IMR-90 (cell line): Measurements from ENCODE around the gene RYR3. TPM values are rescaled to one million over a fixed set of nuclear protein-coding genes. Genes with fewer than 3 reads are reported as not detected.

Experiments used
- ATAC-seq: fragments of 200-7000 bp; cut with Tn5 transposase; 2 replicates; pipeline ENCODE4 v1.9.1; 2020; ENCODE audit warnings: low read depth, mild to moderate bottlenecking, moderate library complexity
- BruUV-seq: library from RNA; stranded (reverse); fragments of 400-500 nt; replicated peaks from 2 replicates; lab custom pipeline; 2021; lab: Mats Ljungman, UMichigan
- CTCF ChIA-PET: fragments of 300-600 bp; formaldehyde crosslinking; extraction: SDS; loops from one replicate; lab custom pipeline; 2021; ENCODE audit warnings: antibody characterized with exemption; lab: Yijun Ruan, JAX
- POLR2A ChIA-PET: fragments of 300-600 bp; sonication (Branson Sonifier 250); formaldehyde crosslinking; loops from one replicate; lab custom pipeline; 2022; ENCODE audit warnings: antibody characterized with exemption; ENCODE audit not compliant: unreplicated experiment; lab: Charles Lee
- DNase-seq: peaks from one replicate; pipeline ENCODE4 v3.0.0; 2013
- H2AFZ ChIP-seq: replicated peaks from 2 replicates; pipeline ENCODE3; 2013; ENCODE audit warnings: low read length, mild to moderate bottlenecking; ENCODE audit not compliant: poor library complexity
- H2AK5ac ChIP-seq: 2 replicates; pipeline ENCODE4 v1.6.1; 2013; ENCODE audit warnings: low read depth, low read length, inconsistent platforms
- H2AK9ac ChIP-seq: replicated peaks from 2 replicates; pipeline ENCODE3; 2013; ENCODE audit warnings: mild to moderate bottlenecking, low read depth, low read length, moderate library complexity; ENCODE audit not compliant: poor library complexity
- H2BK120ac ChIP-seq: 2 replicates; pipeline ENCODE4 v1.6.1; 2013; ENCODE audit warnings: low read depth, low read length, inconsistent platforms
- H2BK15ac ChIP-seq: 3 replicates; pipeline ENCODE4 v1.6.1; 2013; ENCODE audit warnings: low read depth, low read length, inconsistent platforms
- H2BK20ac ChIP-seq: 2 replicates; pipeline ENCODE4 v1.6.1; 2013; ENCODE audit warnings: low read depth, mild to moderate bottlenecking, inconsistent platforms, low read length, moderate library complexity
- H2BK5ac ChIP-seq: 2 replicates; pipeline ENCODE4 v1.6.1; 2013; ENCODE audit warnings: mild to moderate bottlenecking, low read depth, low read length, inconsistent platforms; ENCODE audit not compliant: poor library complexity, severe bottlenecking
- H3K14ac ChIP-seq: replicated peaks from 2 replicates; pipeline ENCODE4 v1.6.1; 2013; ENCODE audit warnings: low read depth, low read length, inconsistent platforms
- H3K18ac ChIP-seq: 2 replicates; pipeline ENCODE4 v1.6.1; 2013; ENCODE audit warnings: low read depth, low read length, control low read depth
- H3K23ac ChIP-seq: 2 replicates; pipeline ENCODE4 v1.6.1; 2013; ENCODE audit warnings: low read depth, low read length, inconsistent platforms
- H3K27ac ChIP-seq: 2 replicates; pipeline ENCODE4 v1.5.1; 2013; ENCODE audit warnings: mild to moderate bottlenecking, control low read depth, low read length; ENCODE audit not compliant: insufficient read depth
- H3K27me3 ChIP-seq: 2 replicates; pipeline ENCODE4 v1.6.1; 2013; ENCODE audit warnings: low read length; ENCODE audit not compliant: control insufficient read depth, insufficient read depth
- H3K36me3 ChIP-seq: 2 replicates; pipeline ENCODE4 v1.6.1; 2013; ENCODE audit warnings: low read length, mixed read lengths; ENCODE audit not compliant: control insufficient read depth, insufficient read depth
- H3K4ac ChIP-seq: 2 replicates; pipeline ENCODE4 v1.6.1; 2013; ENCODE audit warnings: low read depth, low read length, inconsistent platforms
- H3K4me1 ChIP-seq: 2 replicates; pipeline ENCODE4 v1.6.1; 2013; ENCODE audit warnings: low read length, mixed read lengths; ENCODE audit not compliant: control insufficient read depth, insufficient read depth
- H3K4me2 ChIP-seq: 2 replicates; pipeline ENCODE4 v1.6.1; 2013; ENCODE audit warnings: low read depth, mild to moderate bottlenecking, control low read depth, low read length, moderate library complexity
- H3K4me3 ChIP-seq: 2 replicates; pipeline ENCODE4 v1.5.1; 2013; ENCODE audit warnings: low read depth, mild to moderate bottlenecking, control low read depth, low read length, moderate library complexity; ENCODE audit not compliant: insufficient read depth
- H3K56ac ChIP-seq: 2 replicates; pipeline ENCODE4 v1.6.1; 2013; ENCODE audit warnings: low read length, inconsistent platforms; ENCODE audit not compliant: insufficient read depth; ENCODE audit errors: extremely low read depth
- H3K79me1 ChIP-seq, 2 experiments: 2 replicates each; pipeline ENCODE4 v1.6.1; 2013; ENCODE audit warnings: low read length in 2 of 2, inconsistent platforms in 1 of 2, low read depth in 1 of 2
- H3K9ac ChIP-seq: 2 replicates; pipeline ENCODE4 v1.6.1; 2013; ENCODE audit warnings: low read depth, low read length, control low read depth
- H3K9me1 ChIP-seq: 2 replicates; pipeline ENCODE4 v1.6.1; 2013; ENCODE audit warnings: low read length, inconsistent platforms; ENCODE audit not compliant: insufficient read depth
- H3K9me3 ChIP-seq: 2 replicates; pipeline ENCODE4 v1.6.1; 2013; ENCODE audit warnings: low read length; ENCODE audit not compliant: control insufficient read depth, insufficient read depth
- H4K20me1 ChIP-seq: 2 replicates; pipeline ENCODE4 v1.6.1; 2013; ENCODE audit warnings: low read length, inconsistent platforms; ENCODE audit not compliant: insufficient read depth
- H4K5ac ChIP-seq: 2 replicates; pipeline ENCODE4 v1.6.1; 2013; ENCODE audit warnings: mild to moderate bottlenecking, low read depth, low read length, control low read depth
- H4K8ac ChIP-seq, 2 experiments: 2 replicates each; pipeline ENCODE4 v1.6.1; 2013; ENCODE audit warnings: low read depth in 2 of 2, low read length in 2 of 2, control low read depth in 1 of 2, inconsistent platforms in 1 of 2
- H4K91ac ChIP-seq: 2 replicates; pipeline ENCODE4 v1.6.1; 2013; ENCODE audit warnings: low read depth, low read length, inconsistent platforms; ENCODE audit not compliant: insufficient read depth
- MAZ ChIP-seq: IDR thresholded peaks from 2 replicates; pipeline ENCODE4 v1.6.1; 2012; ENCODE audit warnings: low read depth, mild to moderate bottlenecking, low read length, improper control_type of control experiment, moderate library complexity, borderline replicate concordance
- NFE2L2 ChIP-seq: fragments of 150-350 bp; IDR thresholded peaks from 2 replicates; pipeline ENCODE4 v1.6.1; 2016; ENCODE audit warnings: low read depth, mild to moderate bottlenecking, low read length
- whole genome bisulfite sequencing, 2 experiments: methylation state at CpG; one replicate each; pipeline versions ENCODE4 v1.1.5 to v1.1.7; 2013; ENCODE audit warnings: missing lambda C conversion rate in 2 of 2; ENCODE audit not compliant: insufficient read length in 1 of 2; ENCODE audit errors: extremely low coverage in 2 of 2; 5-methylcytosine and 5-hydroxymethylcytosine counted together
- dilution Hi-C: fragments of 300-500 bp; cut with HindIII; formaldehyde crosslinking; loops from one replicate; pipeline ENCODE4 v1.14.3; 2018; ENCODE audit warnings: low sequenced_read_pairs; ENCODE audit not compliant: unreplicated experiment
- in situ Hi-C: fragments of 300-500 bp; cut with MboI; formaldehyde crosslinking; loops from 3 replicates; pipeline ENCODE4 v1.14.3; 2019; ENCODE audit warnings: low sequenced_read_pairs, inconsistent platforms, mixed read lengths
- intact Hi-C: fragments of 100-400 bp; cut with micrococcal nuclease; formaldehyde crosslinking; loops from 2 replicates; pipeline ENCODE4 v1.10.0; 2022
- polyA plus RNA-seq, 3 experiments: library from polyadenylated mRNA; depleted of rRNA; stranded (reverse); fragments of >200 nt; gene quantifications; 2 replicates each; pipeline ENCODE4 v1.2.3, GENCODE V29; 2012; ENCODE audit warnings: low replicate concordance in 1 of 3
- total RNA-seq: library from RNA; depleted of rRNA; stranded (reverse); fragments of >200 nt; gene quantifications from 2 replicates; pipeline ENCODE4 v1.2.3, GENCODE V29; 2012
- TF ChIP-seq, protein P1 (sequence below): conservative IDR thresholded peaks from 2 replicates; pipeline ENCODE4 v1.5.1; 2012; ENCODE audit warnings: mild to moderate bottlenecking, low read depth, low read length, improper control_type of control experiment
- TF ChIP-seq, protein P2 (sequence below): fragments of 150-350 bp; IDR thresholded peaks from 2 replicates; pipeline ENCODE4 v1.6.1; 2017; ENCODE audit warnings: mild to moderate bottlenecking, antibody characterized with exemption, low read length, low read depth

Gene RYR3
- total and polyA plus RNA-seq, 2 of the 4 experiments (the other 2 are of a cell fraction) = 0.18 TPM; not detected in 1

DNA sequence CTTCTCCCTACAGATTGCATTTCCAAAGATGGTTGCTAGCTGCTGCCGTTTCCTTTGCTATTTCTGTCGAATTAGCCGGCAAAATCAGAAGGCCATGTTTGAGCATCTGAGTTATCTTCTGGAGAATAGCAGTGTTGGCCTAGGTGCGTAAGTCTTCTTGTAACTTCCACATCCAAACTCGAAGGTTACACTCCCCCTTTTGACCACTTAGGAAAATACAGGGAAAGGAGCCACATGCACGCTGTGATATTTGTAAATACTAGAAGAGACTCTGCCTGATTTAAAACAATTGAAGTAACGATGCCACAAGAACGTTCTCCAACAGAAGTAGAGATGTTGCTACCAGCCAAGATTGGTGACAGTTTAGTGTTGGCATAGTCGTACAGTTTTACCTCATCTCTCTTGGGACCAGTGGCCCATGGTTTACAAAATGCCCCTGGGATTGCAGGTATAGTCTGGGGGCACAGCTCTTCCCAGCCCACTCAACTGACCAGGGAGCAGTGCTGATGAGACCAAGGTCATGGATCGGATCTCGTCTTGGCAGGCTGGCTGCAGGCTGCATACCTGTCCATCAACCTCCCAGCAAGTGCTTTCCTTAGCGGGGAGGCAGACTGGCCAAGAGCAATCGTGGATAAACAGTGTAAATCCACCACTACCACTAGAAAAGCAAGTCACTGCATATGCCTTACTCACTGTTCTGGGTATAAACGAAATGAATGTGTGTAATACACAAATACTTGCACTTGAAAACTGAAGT lies 389.1 kb downstream of the RYR3 start:
- ATAC-seq = no peak
- in situ Hi-C loops (loop anchor here (10.0 to 25.0 kb wide), 3 partner anchors 395 to 638 kb away; no protein-coding TSS in a partner anchor), intact Hi-C loops (loop anchor here (1.0 kb wide), 4 partner anchors 294 to 614 kb away; no protein-coding TSS in a partner anchor), dilution Hi-C loops (no loop called here)
- Histone ChIP-seq H3K27me3 (peaks cover 19% of the 10 kb centered on the region), H4K91ac (no peak overlapping the region), H2AK5ac (no peak overlapping the region), H3K79me1 (no peaks in the 10 kb centered on the region), H3K23ac (no peak overlapping the region), H3K4me1 (no peaks in the 10 kb centered on the region), H3K18ac (no peak overlapping the region), H3K4me2 (no peak overlapping the region), H3K9ac (no peak overlapping the region), H3K36me3 (no peaks in the 10 kb centered on the region), H4K5ac (no peak overlapping the region), H2BK15ac (no peak overlapping the region), H3K9me1 (no peaks in the 10 kb centered on the region; the same call in 1 of the 2 replicates), H3K9me3 (no peaks in the 10 kb centered on the region), H3K56ac (no peak overlapping the region), H2AK9ac (no peak overlapping the region), H3K4ac (no peak overlapping the region), H2BK5ac (no peak overlapping the region), H4K20me1 (no peaks in the 10 kb centered on the region), H2BK20ac (no peak overlapping the region), H3K14ac (no peak overlapping the region), H3K4me3 (no peak overlapping the region), H3K27ac (no peak overlapping the region), H2BK120ac (no peak overlapping the region), H2AFZ (no peak overlapping the region), H4K8ac (no peak overlapping the region)
- ChIA-PET POLR2A (no interaction called here), CTCF (interaction anchor here (0.6 to 1.7 kb wide), 19 partner anchors 9 to 670 kb away, joined by 3 to 29 read pairs (median 3); no protein-coding TSS in a partner anchor)
- peak; percentile 12 for DNase-seq
- TF ChIP-seq, protein P1, sequence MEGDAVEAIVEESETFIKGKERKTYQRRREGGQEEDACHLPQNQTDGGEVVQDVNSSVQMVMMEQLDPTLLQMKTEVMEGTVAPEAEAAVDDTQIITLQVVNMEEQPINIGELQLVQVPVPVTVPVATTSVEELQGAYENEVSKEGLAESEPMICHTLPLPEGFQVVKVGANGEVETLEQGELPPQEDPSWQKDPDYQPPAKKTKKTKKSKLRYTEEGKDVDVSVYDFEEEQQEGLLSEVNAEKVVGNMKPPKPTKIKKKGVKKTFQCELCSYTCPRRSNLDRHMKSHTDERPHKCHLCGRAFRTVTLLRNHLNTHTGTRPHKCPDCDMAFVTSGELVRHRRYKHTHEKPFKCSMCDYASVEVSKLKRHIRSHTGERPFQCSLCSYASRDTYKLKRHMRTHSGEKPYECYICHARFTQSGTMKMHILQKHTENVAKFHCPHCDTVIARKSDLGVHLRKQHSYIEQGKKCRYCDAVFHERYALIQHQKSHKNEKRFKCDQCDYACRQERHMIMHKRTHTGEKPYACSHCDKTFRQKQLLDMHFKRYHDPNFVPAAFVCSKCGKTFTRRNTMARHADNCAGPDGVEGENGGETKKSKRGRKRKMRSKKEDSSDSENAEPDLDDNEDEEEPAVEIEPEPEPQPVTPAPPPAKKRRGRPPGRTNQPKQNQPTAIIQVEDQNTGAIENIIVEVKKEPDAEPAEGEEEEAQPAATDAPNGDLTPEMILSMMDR = 0 out of 2 replicates have a peak, but pooled peaks have one; percentile 25
- TF ChIP-seq NFE2L2 (no peak), MAZ (no peak)
- TF ChIP-seq, protein P2, sequence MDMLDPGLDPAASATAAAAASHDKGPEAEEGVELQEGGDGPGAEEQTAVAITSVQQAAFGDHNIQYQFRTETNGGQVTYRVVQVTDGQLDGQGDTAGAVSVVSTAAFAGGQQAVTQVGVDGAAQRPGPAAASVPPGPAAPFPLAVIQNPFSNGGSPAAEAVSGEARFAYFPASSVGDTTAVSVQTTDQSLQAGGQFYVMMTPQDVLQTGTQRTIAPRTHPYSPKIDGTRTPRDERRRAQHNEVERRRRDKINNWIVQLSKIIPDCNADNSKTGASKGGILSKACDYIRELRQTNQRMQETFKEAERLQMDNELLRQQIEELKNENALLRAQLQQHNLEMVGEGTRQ = no peak
- 80% methylated on average over 1 of the region's 14 CpGs; no CpG with 5 or more reads in 1 of the 2 experiments for WGBS, 2 experiments
- BruUV-seq = no TSS peak
